Hepatocyte (in vitro differentiated cells): ENCODE measurements around the gene GCA. TPM values are rescaled to one million over a fixed set of nuclear protein-coding genes. Genes with fewer than 3 reads are reported as not detected.

Source experiments
- DNase-seq: peaks from one replicate; pipeline ENCODE4 v3.0.0-alpha.2; 2016; ENCODE audit warnings: low spot score
- H2AFZ ChIP-seq: fragments of 200-600 bp; sonication (generic); 2 replicates; pipeline ENCODE4 v1.6.0; 2016; ENCODE audit warnings: antibody characterized with exemption, mild to moderate bottlenecking
- H3K27ac ChIP-seq: fragments of 200-600 bp; sonication (generic); 2 replicates; pipeline ENCODE4 v1.5.1; 2016; ENCODE audit warnings: mild to moderate bottlenecking
- H3K27me3 ChIP-seq: fragments of 200-600 bp; sonication (generic); 2 replicates; pipeline ENCODE4 v1.6.1; 2016
- H3K36me3 ChIP-seq: fragments of 200-600 bp; sonication (generic); replicated peaks from 2 replicates; pipeline ENCODE4 v1.5.1; 2016; ENCODE audit warnings: low read depth; ENCODE audit not compliant: insufficient read depth
- H3K4me1 ChIP-seq: fragments of 200-600 bp; sonication (generic); 2 replicates; pipeline ENCODE4 v1.5.1; 2016; ENCODE audit warnings: mild to moderate bottlenecking, moderate library complexity; ENCODE audit not compliant: insufficient read depth
- H3K4me2 ChIP-seq: fragments of 200-600 bp; sonication (generic); 2 replicates; pipeline ENCODE4 v1.6.0; 2016
- H3K4me3 ChIP-seq: fragments of 200-600 bp; sonication (generic); 2 replicates; pipeline ENCODE4 v1.5.1; 2016; ENCODE audit warnings: mild to moderate bottlenecking
- H3K79me2 ChIP-seq: fragments of 200-600 bp; sonication (generic); 2 replicates; pipeline ENCODE4 v1.6.0; 2017; ENCODE audit warnings: mild to moderate bottlenecking
- H3K9me2 ChIP-seq: fragments of 200-600 bp; sonication (generic); replicated peaks from 2 replicates; pipeline ENCODE4 v1.6.0; 2017; ENCODE audit warnings: mild to moderate bottlenecking; ENCODE audit not compliant: insufficient read depth
- H3K9me3 ChIP-seq: fragments of 200-600 bp; sonication (generic); 2 replicates; pipeline ENCODE4 v1.5.1; 2016; ENCODE audit warnings: low read depth, mild to moderate bottlenecking
- H4K20me1 ChIP-seq: fragments of 200-600 bp; sonication (generic); 2 replicates; pipeline ENCODE4 v1.6.0; 2016; ENCODE audit warnings: mild to moderate bottlenecking; ENCODE audit not compliant: insufficient read depth, poor library complexity, severe bottlenecking
- EZH2 ChIP-seq: fragments of 200-600 bp; sonication (generic); IDR thresholded peaks from 2 replicates; pipeline ENCODE4 v1.6.1; 2016; ENCODE audit warnings: antibody characterized with exemption, mild to moderate bottlenecking, borderline replicate concordance
- EZH2phosphoT487 ChIP-seq: fragments of 200-600 bp; sonication (generic); IDR thresholded peaks from one replicate; pipeline ENCODE4 v1.6.1; 2018; ENCODE audit warnings: antibody characterized with exemption, mild to moderate bottlenecking, low read depth, moderate library complexity; ENCODE audit not compliant: unreplicated experiment, severe bottlenecking
- WGBS: methylation state at CpG from one replicate; pipeline ENCODE4 v1.1.6; 2016; ENCODE audit warnings: low lambda C conversion rate; ENCODE audit errors: missing lambda C conversion rate; 5-methylcytosine and 5-hydroxymethylcytosine counted together
- polyA plus RNA-seq: library from polyadenylated mRNA; unstranded; fragments of >200 nt; fragmentation: Nextera tagmentation; extraction: Ambion mirVana; gene quantifications from 2 replicates; pipeline ENCODE4 v1.2.1, GENCODE V29; 2016
- total RNA-seq: library from RNA; depleted of rRNA; stranded (reverse); fragments of >200 nt; gene quantifications from 2 replicates; pipeline ENCODE4 v1.2.3, GENCODE V29; 2014
- TF ChIP-seq, protein P1 (sequence below): fragments of 200-600 bp; sonication (generic); IDR thresholded peaks from 2 replicates; pipeline ENCODE4 v1.5.1; 2016; ENCODE audit warnings: antibody characterized with exemption, mild to moderate bottlenecking; ENCODE audit not compliant: poor library complexity

The GCA gene
- total and polyA plus RNA-seq, 2 experiments from 2014 or later, result 29.2 to 43.2 TPM

DNA sequence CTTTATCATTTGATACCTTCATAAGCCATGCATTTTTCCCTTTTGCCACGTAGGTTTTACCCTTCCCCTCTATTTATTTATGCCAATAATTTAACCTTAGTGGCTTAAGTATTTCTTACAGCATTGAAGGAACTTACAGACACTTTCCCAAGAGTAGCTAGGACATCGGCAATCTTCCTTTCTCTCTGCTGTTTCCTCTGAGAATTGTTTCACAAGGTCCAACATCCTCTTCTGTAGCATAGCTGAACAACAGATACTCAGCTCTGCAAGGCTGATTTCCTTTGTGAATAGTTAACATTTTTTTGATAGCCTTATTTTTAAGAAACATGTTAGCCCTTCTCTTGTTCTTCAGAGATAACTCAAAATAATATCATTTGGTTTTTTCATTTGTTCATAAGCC is 1.1 kb upstream of the GCA start:
- DNase-seq, result no peak
- no peaks in the 10 kb centered on the region for H3K27me3 ChIP-seq
- H3K27ac ChIP-seq, result no peak overlapping the region
- H3K9me3 ChIP-seq, result no peaks in the 10 kb centered on the region
- TF ChIP-seq, protein P1, sequence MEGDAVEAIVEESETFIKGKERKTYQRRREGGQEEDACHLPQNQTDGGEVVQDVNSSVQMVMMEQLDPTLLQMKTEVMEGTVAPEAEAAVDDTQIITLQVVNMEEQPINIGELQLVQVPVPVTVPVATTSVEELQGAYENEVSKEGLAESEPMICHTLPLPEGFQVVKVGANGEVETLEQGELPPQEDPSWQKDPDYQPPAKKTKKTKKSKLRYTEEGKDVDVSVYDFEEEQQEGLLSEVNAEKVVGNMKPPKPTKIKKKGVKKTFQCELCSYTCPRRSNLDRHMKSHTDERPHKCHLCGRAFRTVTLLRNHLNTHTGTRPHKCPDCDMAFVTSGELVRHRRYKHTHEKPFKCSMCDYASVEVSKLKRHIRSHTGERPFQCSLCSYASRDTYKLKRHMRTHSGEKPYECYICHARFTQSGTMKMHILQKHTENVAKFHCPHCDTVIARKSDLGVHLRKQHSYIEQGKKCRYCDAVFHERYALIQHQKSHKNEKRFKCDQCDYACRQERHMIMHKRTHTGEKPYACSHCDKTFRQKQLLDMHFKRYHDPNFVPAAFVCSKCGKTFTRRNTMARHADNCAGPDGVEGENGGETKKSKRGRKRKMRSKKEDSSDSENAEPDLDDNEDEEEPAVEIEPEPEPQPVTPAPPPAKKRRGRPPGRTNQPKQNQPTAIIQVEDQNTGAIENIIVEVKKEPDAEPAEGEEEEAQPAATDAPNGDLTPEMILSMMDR, result no peak
- no peaks in the 10 kb centered on the region for H4K20me1 ChIP-seq
- no peak overlapping the region for H3K4me3 ChIP-seq
- H3K4me2 ChIP-seq, result no peak overlapping the region
- H3K79me2 ChIP-seq, result peaks cover 22% of the 10 kb centered on the region
- 88% methylated on average over 2 of the region's 2 CpGs for WGBS
- no peaks in the 10 kb centered on the region for H3K36me3 ChIP-seq
- no peaks in the 10 kb centered on the region for H3K4me1 ChIP-seq
- no peaks in the 10 kb centered on the region for H3K9me2 ChIP-seq
- H2AFZ ChIP-seq, result no peak overlapping the region

DNA sequence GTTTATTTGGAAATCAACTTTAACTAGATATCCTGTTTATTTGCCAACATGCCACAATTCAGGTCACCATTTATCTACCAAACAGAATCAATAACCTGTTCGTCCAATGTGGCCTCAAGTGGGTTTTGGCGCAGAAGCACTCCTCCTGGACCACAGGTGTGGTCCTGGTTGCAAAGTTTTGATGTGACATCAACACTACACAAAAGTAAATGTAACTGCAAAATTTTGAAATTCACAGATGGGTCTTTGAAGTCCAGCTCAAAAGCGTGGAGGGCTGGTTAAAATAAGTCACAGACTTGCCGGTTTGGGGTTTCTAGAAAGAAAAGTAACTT is 474 bp upstream of the GCA start:
- no peak overlapping the region for H3K27ac ChIP-seq
- peak overlapping the region; percentile 71 for H3K4me2 ChIP-seq
- no peaks in the 10 kb centered on the region for H3K27me3 ChIP-seq
- WGBS, result 57% methylated on average over 4 of the region's 4 CpGs
- H3K36me3 ChIP-seq, result no peaks in the 10 kb centered on the region
- DNase-seq, result no peak
- no peak for TF ChIP-seq EZH2phosphoT487
- H3K4me3 ChIP-seq, result peak overlapping the region; percentile 11
- peaks cover 22% of the 10 kb centered on the region for H3K79me2 ChIP-seq
- H4K20me1 ChIP-seq, result no peaks in the 10 kb centered on the region
- H2AFZ ChIP-seq, result peak overlapping the region; percentile 70
- H3K9me3 ChIP-seq, result no peaks in the 10 kb centered on the region
- no peaks in the 10 kb centered on the region for H3K9me2 ChIP-seq
- no peaks in the 10 kb centered on the region for H3K4me1 ChIP-seq

DNA sequence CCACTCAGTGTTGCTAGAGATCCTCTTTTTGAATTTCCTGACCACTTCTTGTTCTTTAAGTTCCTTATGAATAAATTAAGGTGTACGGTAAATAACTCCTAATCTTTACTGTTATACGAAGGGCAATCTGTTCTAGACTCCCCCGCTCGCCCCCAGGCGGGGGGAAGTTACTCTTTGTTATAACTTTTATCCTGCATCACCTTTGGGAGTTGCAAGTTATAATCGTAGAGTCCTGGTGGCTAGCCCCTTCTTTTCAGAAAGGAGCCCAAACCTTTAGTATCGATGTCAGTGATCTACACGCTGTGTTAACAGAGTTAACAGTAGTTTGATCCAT is 652 bp downstream of the GCA start:
- H3K4me1 ChIP-seq, result no peaks in the 10 kb centered on the region
- H2AFZ ChIP-seq, result peak overlapping the region; percentile 84
- H3K9me3 ChIP-seq, result no peaks in the 10 kb centered on the region
- H3K36me3 ChIP-seq, result no peaks in the 10 kb centered on the region
- no peaks in the 10 kb centered on the region for H4K20me1 ChIP-seq
- no peaks in the 10 kb centered on the region for H3K27me3 ChIP-seq
- peak overlapping the region; percentile 71 for H3K4me2 ChIP-seq
- TF ChIP-seq, protein P1, result no peak
- TF ChIP-seq EZH2, result no peak
- TF ChIP-seq EZH2phosphoT487, result no peak
- peak overlapping the region; percentile 46 for H3K4me3 ChIP-seq
- peaks cover 22% of the 10 kb centered on the region for H3K79me2 ChIP-seq
- 9% methylated on average over 8 of the region's 8 CpGs for WGBS
- no peak for DNase-seq
- H3K27ac ChIP-seq, result peak overlapping the region; percentile 87
- H3K9me2 ChIP-seq, result no peaks in the 10 kb centered on the region

DNA sequence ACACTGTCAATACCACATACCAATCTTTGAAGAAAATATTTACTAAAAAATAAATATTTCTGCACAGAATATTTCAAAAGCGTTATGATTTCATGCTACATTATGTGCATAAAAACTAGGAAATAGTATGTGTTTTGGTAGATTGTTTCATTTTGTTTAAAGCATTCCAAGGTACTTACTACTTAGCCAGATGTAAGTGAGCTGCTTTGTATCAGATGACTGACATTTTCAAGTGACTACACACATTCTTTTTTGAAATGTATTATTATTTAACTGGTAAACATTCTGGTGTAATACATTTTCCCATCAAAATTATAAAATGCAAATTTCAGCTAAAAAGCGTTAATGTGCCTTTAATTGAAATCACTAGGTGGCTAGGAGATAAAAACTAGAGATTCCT is 21.5 kb downstream of the GCA start:
- Histone ChIP-seq H3K4me2 (no peak overlapping the region), H3K4me1 (no peaks in the 10 kb centered on the region), H3K27ac (no peak overlapping the region), H4K20me1 (no peaks in the 10 kb centered on the region), H3K79me2 (no peaks in the 10 kb centered on the region), H3K36me3 (no peaks in the 10 kb centered on the region), H2AFZ (no peak overlapping the region), H3K27me3 (no peaks in the 10 kb centered on the region), H3K4me3 (no peak overlapping the region), H3K9me2 (no peaks in the 10 kb centered on the region), H3K9me3 (no peaks in the 10 kb centered on the region)
- TF ChIP-seq EZH2phosphoT487 (no peak), EZH2 (no peak)
- TF ChIP-seq, protein P1, result no peak
- no peak for DNase-seq
- 82% methylated on average over 2 of the region's 2 CpGs for WGBS
